ENCODE measurements around the gene TET3. TPM values are rescaled to one million over a fixed set of nuclear protein-coding genes. Genes with fewer than 3 reads are reported as not detected.

TET3 gene
- total and polyA plus RNA-seq, 2 of the 4 experiments (the other 2 are of a cell fraction), result 1.6 to 1.8 TPM

DNA sequence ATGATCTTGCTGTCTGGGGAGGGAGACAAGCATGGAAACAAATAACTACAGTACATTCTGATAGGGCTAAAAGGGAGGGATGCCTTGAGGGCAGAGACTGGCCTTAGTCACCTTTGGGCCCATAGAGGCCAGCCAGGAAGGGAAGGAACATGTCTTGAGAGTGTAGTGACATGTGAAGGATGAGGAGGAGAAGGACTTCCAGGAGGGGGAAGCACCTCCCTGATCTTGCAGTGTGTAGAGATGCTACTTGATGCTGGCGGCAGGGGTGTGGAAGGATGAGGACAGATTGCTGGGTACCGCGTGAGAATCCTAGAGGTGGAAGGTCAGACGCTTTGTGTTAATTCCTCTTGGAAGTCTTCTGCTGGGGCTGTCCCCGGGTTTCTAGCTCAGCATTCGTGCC lies 13.1 kb downstream of the TET3 start:
- Histone ChIP-seq H3K4ac (ENCODE audit: low read depth, low read length) (no peak overlapping the region), H3K4me3 (ENCODE audit: insufficient read depth, low read depth, low read length) (no peak overlapping the region), H2AK9ac (replicated peaks; ENCODE audit: low read depth, low read length, poor library complexity) (no peak overlapping the region), H3K18ac (ENCODE audit: low read depth, low read length) (no peak overlapping the region), H3K4me1 (ENCODE audit: control insufficient read depth, insufficient read depth, low read length) (peaks cover 23% of the 10 kb centered on the region), H4K5ac (ENCODE audit: low read depth, low read length) (no peak overlapping the region), H3K27me3 (ENCODE audit: control insufficient read depth, insufficient read depth, low read length) (no peaks in the 10 kb centered on the region), H3K9me3 (ENCODE audit: control insufficient read depth, insufficient read depth, low read length) (no peaks in the 10 kb centered on the region), H4K91ac (ENCODE audit: insufficient read depth, low read depth, low read length) (no peak overlapping the region), H3K4me2 (ENCODE audit: low read depth, low read length) (no peak overlapping the region), H3K14ac (replicated peaks; ENCODE audit: low read depth, low read length) (no peak overlapping the region), H4K20me1 (ENCODE audit: insufficient read depth, low read length) (peaks cover 78% of the 10 kb centered on the region), H3K36me3 (ENCODE audit: control insufficient read depth, insufficient read depth, low read length) (no peaks in the 10 kb centered on the region), H3K23ac (ENCODE audit: low read depth, low read length) (no peak overlapping the region), H2BK5ac (ENCODE audit: low read depth, low read length, poor library complexity, severe bottlenecking) (no peak overlapping the region), H2AK5ac (ENCODE audit: low read depth, low read length) (no peak overlapping the region; the same call in 1 of the 2 replicates), H3K9ac (ENCODE audit: low read depth, low read length) (no peak overlapping the region), H2BK15ac (ENCODE audit: low read depth, low read length) (no peak overlapping the region), H3K56ac (ENCODE audit: extremely low read depth, insufficient read depth, low read length) (no peak overlapping the region), H4K8ac (ENCODE audit: low read depth in 2 of 2, low read length in 2 of 2) (no peak overlapping the region), H3K79me1 (ENCODE audit: low read depth in 1 of 2, low read length in 2 of 2) (peaks cover 35 to 93% of the 10 kb centered on the region in 2 experiments), H2AFZ (replicated peaks; ENCODE audit: low read length, poor library complexity) (no peak overlapping the region), H3K27ac (ENCODE audit: insufficient read depth, low read length) (no peak overlapping the region), H2BK20ac (ENCODE audit: low read depth, low read length) (no peak overlapping the region), H3K9me1 (ENCODE audit: insufficient read depth, low read length) (peaks cover 31% of the 10 kb centered on the region), H2BK120ac (ENCODE audit: low read depth, low read length) (no peak overlapping the region)
- BruUV-seq (replicated peaks), result no TSS peak
- ChIA-PET CTCF (no interaction called here), POLR2A (ENCODE audit: unreplicated experiment) (no interaction called here)
- DNase-seq, result no peak
- intact Hi-C loops (cut with micrococcal nuclease) (no loop called here), in situ Hi-C loops (cut with MboI; ENCODE audit: low sequenced_read_pairs) (no loop called here), dilution Hi-C loops (cut with HindIII; ENCODE audit: low sequenced_read_pairs, unreplicated experiment) (no loop called here)
- 0 out of 2 replicates have a peak, but pooled peaks have one; percentile 8 for TF ChIP-seq CTCF (conservative IDR thresholded peaks at IDR 0.05; ENCODE audit: low read depth, low read length)
- no peak for TF ChIP-seq CHD1 (IDR thresholded peaks at IDR 0.05; ENCODE audit: low read depth, low read length)
- TF ChIP-seq RFX5 (IDR thresholded peaks at IDR 0.05; ENCODE audit: low read depth, low read length), result no peak
- TF ChIP-seq ELK1 (IDR thresholded peaks at IDR 0.05; ENCODE audit: borderline replicate concordance, low read depth, low read length), result no peak
- WGBS, 2 experiments (ENCODE audit: extremely low coverage in 2 of 2, insufficient read length in 1 of 2), result no CpG with 5 or more reads among the region's 6 CpGs
- ATAC-seq (ENCODE audit: low read depth), result no peak
